GM19324 (cell line): ENCODE results near the gene PLSCR4.
"Not testable (repeated sequence)": the region's sequence is repeated elsewhere in the genome, so short reads cannot be mapped to it uniquely, and the experiment has no call there.

Experiments used
- ATAC-seq: cut with Tn5 transposase; IDR thresholded peaks from one replicate; pipeline ENCODE4 v1.9.1; 2021; ENCODE audit warnings: mild to moderate bottlenecking, moderate library complexity; ENCODE audit not compliant: unreplicated experiment, low FRiP score

Gene PLSCR4, protein sequence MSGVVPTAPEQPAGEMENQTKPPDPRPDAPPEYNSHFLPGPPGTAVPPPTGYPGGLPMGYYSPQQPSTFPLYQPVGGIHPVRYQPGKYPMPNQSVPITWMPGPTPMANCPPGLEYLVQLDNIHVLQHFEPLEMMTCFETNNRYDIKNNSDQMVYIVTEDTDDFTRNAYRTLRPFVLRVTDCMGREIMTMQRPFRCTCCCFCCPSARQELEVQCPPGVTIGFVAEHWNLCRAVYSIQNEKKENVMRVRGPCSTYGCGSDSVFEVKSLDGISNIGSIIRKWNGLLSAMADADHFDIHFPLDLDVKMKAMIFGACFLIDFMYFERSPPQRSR

DNA sequence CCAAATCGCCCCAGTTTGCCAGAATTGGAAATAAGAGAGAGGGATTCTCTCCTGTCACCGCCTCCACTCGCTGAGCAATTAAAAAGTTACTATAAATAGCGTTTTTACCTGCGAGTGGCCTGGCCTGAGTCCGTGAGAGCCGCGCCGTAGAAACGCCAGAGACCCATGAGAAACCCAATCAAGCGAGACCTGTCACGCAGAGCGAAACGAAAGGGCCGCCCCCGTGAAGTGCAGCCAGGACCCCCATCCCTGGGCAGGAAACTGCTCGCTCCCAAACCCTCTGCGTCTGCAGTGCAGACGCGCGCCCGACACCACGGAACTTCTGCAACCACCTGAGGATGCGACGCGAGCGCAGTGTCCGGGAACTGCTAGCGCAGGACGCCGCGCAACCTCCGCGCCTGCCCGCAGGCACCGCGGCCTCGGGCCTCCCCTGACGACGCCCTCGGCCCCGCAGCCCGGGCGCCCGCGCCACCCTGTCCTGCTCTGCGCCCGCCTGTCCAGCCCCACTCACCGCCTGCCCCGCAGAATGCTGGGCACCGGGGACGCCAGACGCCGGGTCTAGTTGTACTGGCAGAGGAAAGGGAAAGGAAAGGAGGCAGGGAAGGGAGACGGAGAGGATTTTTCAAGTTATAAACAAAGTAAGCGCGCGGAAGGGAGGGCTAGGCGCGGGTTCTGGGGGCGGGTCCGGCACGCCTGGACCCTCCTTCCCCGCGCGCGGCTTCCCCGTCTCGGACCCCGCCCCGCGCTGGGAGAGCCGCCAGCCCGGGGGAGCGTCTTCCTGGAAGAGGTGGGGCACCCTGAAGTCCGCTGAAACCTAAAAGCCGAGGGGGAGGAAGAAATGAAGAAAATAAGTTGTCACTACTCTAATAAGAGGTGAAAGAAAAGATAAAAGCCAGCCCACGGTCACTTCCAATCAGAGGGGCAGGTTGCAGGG, at the start of gene PLSCR4:
Gene PLSCR4 (minus strand): TSS at position 657 of the 934 bp plus-strand sequence. CDS start 29,034 bp downstream, outside the sequence.
- peak; percentile 64 for ATAC-seq

DNA sequence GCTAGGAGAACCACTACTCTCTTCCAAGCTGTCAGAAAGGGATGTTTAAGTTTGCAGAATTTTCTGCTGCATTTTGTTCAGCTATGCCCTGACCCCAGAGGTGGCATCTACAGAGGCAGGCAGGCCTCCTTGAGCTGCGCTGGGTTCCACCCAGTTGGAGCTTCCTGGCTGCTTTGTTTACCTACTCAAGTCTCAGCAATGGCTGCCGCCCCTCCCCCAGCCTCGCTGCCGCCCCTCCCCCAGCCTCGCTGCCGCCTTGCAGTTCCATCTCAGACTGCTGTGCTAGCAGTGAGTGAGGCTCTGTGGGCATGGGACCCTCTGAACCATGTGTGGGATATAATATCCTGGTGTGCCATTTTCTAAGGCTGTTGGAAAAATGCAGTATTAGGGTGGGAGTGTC, 42.5 kb upstream of the PLSCR4 start:
- not testable (repeated sequence) for ATAC-seq

DNA sequence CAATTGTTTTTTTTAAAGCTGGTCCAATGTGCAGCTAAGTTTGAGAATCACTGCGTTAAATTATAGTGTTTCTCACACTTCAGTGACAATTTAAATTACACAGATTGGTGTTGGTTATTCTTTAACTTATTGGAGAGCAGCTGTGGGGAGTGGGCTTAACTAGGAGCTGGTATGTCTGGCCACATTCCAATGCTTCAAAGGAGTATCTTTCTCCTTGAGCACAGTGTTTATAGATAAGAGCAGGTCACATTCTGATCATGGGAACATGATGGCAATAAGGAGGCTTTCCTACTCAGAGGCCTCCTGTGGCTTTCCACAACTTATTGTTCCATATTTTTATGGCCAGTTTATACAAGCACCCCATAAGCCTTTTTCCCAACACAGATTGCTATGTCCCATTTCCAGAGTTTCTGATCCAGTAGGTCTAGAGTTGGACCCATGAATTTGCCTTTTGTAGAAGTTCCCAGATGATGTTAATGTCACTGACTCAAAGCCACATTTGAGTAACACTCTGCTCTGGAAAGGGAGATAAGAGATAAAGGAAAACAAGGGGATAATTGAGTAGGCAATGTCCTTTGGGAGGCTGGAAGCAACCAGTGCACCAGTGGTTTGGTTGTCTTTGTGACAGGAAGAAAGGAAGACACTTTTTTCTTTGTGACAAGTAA, 33.0 kb upstream of the PLSCR4 start:
- ATAC-seq = no peak

DNA sequence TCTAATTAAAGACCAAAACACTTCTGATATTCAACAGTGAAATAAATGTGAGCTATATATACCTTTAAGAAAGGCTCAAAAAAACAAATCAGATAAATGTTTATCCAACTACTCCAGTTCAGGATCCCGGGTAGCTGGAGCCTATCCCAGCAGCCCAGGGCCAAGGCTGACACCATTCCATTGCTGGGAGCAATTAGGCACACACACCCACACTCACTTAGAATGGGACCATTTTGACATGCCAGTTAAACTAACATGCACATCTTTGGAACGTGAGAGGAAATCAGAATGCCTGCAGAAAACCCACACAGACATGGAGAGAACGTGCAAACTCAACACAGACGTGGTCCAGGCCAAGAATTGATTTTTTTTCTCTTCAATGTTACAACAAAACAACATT, 30.0 kb upstream of the PLSCR4 start:
- no peak for ATAC-seq

DNA sequence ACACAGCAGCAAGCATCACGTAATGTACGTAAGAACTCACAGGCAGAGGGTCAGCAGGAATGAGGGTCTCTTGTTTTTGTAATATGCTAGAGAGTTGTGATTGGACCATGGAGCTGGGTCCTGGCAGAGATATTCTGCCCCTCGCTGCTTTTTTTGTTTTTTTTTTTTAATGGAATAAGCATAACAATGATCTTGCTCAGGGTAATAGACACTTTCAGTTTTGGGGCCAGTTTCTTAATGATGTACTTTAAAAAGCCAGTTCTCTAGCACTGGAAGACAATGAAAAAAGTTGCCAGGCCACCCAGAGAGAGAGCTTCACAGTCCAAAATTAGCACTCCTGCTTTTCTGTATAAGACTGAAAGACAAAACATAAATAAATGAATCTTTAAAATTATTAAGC, 29.0 kb upstream of the PLSCR4 start:
- no peak for ATAC-seq

DNA sequence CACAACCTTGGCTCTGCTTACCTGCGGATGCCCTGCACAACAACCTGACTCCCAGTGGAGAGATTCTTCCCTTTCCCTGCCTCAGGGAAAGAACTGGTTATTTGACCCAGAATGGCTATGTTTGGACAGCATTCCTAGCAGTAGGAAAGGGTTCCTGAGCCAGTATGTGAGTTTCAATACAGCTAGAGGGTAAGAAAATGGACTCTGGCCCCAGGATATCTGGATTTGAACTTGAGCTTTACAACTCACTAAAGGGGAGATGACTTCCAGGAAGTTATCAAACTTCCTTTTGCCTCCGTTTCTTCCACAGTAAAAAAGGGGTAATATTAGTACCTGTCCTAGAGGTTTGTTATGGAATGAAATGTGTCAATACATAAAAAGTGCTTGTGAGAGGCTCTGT, 28.1 kb upstream of the PLSCR4 start:
- ATAC-seq = no peak

DNA sequence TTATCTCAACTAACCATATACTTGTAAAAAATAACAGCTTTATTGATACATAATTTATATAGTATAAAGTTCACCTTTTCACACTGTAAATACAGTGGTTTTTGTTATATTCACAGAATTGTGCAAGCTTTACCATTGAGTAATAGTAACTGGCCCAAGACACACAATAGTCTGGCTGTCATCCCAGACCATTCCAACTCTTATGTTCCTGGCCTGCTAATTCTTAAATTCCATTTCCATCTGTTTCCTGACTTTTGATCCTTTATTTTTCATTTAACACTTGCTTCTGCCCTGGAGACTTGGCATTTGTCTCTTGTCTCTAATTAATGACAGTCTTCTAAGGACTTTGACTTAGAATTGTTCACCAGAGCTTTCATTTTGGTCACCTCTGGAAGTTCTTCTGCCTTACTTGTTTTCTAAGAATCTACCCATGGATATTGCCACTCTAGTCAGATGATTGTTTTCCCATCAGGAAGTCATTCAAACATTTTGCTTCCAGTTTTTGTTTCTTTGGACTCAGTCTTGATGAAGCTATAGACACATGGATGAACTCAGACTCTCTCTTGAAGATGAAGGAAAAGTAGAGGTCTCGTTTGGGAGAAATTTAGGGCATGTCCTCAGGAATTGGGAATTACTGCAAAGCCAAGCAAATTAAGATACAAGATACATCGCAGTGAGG, 27.2 kb upstream of the PLSCR4 start:
- no peak for ATAC-seq

DNA sequence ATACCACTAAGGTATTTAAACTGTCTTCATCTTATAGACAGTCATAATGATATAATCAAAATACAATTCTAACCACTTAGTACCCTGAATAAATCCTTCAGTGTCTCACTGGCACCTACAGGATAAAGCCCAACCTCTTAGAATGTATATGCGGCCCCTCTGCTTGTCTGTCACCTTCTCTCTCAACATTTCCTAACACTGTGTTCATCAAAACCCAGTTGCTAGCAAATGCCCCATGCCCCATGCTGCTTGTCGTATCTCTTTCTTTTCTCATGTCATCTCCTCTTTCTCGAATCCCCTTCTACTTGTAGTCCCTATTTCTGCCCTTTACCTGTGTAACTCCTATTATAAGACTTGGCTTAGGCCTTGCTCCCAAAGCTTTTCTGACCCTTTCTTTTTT, 24.6 kb upstream of the PLSCR4 start:
- no peak for ATAC-seq

DNA sequence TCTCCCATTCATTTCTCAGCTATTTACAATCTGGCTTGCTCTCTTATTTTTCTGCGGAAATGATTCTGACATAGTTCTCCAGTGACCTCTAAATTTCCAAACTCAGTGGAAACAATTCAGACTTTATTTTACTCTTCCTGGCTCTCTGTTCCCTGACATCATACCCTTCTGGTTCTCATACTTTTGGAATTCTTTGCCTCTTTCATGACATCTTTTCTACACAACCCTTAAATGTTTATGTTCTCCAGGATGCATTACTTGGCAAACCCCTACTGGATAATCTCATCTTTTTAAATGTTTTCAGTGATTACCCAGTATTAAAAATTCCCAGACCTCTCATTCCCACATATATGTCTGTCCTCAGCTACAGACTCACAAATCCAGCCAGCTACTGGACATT, 23.9 kb upstream of the PLSCR4 start:
- ATAC-seq = no peak

DNA sequence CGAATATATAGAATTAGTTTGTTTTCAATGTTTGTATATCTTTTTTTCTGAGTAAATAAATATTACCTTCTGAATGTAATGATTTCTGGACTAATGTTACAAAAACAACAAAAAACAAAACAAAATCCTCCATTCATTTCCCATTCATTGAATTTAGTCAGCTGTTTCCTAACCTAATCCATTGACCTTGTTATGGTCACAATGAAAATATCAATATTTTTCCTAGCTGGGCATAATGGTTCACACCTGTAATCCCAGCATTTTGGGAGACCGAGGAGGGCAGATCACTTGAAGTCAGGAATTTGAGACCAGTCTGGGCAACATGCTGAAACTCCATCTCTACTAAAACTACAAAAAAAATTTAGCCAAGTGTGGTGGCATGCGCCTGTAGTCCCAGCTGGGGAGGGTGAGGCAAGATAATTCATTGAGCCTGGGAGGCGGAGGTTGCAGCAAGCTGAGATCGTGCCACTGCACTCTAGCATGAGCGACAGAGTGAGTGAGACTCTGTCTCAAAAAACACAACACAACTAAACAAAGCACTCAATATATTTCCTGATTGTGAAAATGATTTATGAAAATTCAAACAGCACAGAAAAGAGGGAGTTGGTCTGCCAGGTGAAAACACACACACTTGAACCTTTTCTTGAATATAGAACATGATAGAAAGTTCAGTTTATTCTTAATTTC, 23.0 kb upstream of the PLSCR4 start:
- no peak for ATAC-seq

DNA sequence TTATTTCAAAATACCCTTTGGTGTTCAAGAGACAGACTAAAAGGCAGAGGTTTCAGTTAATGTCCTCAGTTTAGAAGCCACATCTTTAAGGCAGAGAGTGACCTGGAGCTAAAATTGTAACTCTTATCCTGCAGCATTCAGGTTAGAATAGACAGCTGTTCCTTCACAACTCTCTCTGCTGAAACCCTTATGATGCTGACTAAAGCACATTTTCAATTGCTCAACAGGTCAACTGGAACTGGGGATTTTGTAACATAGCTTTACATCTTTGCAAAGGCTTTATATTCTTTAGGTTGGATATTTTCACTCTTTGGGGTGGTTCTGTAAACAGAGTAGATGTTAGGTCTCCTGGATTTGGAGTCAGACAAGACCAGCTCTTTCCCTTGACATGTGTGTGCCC, 20.3 kb upstream of the PLSCR4 start:
- ATAC-seq = no peak

DNA sequence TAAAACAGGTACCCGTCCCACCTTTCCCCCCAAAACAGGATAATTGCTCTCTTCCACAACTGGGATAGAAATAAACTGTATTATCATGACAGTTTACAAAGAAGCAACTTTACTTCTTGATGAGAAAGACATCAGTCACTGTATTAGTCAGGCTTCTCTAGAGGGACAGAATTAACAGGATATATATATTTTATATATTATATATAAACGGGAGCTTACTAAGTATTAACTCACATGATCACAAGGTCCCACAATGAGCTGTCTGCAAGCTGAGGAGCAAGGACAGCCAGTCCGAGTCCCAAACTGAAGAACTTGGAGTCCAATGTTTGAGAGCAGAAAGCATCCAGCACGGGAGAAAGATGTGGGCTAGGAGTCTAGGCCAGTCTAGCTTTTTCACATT, 18.4 kb upstream of the PLSCR4 start:
- no peak for ATAC-seq

DNA sequence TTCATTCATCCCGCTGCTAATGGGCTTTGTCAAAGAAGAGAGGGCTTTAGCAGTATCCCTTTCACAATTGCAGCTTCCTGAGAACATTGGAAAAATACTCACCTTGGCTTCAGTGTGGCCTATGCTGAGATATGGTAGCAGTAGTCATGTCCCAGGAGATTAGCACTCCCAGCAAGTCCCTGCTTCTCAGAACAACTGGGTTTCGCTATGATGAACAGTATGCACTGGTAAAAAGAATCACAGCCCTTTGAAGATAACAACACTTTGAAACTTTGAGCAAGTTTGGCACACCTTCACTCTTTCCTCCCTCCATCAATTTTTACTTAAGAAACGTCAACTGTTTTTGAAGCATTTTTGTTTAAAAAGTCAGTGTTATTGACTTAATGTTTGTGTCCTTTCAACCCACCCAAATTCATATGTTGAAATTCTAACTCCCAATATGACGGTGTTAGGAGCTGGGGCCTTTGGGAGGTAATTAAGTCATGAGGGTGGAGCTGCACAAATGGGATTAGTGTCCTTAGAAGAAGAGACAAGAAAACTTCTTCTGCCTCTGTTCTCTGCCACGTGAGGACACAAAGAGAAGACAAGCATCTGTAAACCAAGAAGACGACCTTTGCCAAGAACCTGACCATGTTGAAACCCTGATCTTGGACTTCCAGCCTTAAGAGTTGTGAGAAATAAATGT, 17.8 kb upstream of the PLSCR4 start:
- no peak for ATAC-seq

DNA sequence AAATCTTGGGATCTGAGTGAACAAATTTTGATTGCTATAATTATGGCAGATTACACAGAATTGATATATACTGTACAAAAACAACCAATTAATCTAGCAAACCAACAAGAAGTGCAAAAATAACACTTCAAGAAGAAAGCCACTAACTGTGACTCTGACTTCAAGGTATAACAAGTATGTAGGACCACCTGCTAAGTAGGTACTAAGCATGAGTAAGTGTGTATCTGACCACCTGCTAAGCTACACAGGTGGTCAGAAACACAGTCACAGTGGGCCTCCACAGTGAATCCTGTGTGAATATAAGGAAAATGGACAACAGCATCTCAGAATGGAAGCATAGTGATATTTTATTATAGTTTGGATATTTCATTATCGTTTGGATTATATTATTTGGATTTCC, 14.8 kb upstream of the PLSCR4 start:
- ATAC-seq = no peak

DNA sequence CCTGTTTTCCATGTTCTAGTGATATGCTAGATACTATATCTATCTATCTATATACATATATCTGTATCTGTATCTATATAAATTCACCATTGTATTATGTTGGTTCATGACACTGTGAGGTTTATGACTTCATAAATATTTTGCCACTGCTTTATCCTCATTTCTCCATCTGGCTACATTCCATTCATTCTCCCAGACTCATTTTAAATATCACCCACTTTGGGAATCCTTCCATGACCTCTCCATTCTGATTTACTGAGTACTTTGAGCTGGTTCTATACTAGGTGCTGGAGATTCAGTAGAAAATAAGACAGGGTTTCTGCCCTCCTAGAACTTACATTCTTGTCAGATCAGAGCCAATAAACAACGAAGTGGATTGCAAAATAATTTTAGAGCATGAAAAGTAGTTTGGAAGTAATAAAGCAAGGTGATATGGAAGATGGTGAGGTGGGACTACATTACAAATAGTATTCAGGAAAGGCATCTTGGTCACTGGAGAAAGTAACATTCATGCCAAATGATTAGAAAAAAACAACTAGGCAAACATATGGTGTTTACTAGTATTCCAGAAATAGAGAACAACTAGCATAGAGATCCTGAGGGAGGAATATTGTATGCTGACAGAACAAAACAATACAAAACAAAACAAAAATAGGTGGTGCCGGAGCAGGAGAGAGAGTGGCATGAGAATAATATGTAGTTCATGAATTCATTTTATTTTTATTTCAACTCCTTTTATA, 11.6 kb upstream of the PLSCR4 start:
- no peak for ATAC-seq

DNA sequence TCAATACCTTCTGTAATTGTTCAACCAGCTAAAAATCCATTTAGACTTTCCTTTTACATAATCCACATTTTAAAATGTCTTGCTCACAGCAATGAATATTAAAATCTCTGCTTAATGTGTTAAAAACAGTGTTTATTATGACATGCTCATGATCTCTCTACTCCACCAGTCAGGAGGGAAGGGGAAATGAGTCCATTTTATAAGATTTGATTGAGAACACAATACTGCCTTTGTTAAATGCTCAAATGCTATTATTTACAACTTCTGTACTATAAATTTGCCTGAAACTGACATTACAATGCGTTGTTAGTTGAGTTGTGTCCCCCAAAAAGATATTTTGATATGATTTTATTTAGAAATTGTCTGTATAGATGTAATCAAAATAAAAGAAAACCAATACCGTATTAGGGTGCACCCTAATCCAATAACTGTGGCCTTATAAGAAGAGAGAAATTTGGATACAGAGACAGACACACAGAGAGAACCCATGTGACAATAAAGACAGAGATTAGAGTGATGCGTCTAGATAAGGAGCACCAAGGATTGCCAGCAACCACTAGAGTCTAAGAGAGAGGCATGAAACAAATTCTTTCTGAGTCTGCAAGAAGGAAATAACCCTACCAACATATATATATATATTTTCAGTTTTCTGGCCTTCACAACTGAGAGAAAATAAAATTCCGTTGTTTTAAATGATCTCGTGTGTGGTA, 9.1 kb upstream of the PLSCR4 start:
- no peak for ATAC-seq

DNA sequence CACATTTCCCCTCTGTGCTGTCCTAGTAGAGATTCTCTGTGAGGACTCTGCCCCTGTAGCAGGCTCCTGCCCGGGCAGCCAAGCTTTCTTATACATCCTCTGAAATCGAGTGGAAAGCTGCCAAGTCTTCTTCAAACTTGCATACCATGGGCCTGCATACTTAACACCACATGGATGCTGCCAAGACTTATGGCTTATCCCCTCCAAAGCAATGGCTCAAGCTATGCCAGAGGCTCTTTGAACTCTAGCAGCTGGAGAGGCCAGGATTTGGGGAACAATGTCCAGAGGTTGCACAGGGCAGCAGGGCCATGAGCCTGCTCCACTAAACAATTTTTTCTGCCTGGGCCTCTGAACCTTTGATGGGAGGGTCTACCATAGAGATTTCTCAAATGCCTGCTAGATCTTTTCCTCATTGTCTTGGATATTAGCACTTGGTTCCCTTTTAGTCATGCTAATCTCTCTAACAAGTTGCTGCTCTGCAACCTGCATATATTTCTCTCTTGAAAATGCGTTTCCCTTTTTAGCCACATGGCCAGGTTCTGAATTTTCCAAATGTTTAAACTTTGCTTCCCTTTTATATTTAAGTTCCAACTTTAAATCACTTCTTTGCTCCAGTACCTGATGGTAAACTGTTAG, 6.1 kb upstream of the PLSCR4 start:
- no peak for ATAC-seq

DNA sequence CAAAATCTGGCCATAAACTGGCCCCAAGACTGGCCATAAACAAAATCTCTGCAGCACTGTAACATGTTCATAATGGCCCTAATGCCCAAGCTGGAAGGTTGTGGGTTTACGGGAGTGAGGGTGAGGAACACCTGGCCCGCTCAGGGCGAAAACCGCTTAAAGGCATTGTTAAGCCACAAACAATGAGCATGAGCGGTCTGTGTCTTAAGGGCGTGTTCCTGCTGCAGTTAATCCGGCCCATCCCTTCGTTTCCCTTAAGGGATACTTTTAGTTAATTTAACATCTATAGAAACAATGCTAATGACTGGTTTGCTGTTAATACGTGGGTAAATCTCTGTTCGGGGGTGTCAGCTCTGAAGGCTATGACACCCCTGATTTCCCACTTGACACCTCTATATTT, 1.5 kb upstream of the PLSCR4 start:
- ATAC-seq = not testable (repeated sequence)
